Measurements from ENCODE around the gene MCAT. TPM values are rescaled to one million over a fixed set of nuclear protein-coding genes. Genes with fewer than 3 reads are reported as not detected.

Gene MCAT
- total and polyA plus RNA-seq, 4 donors = 6.5 to 12.8 (median 9.9) TPM

DNA sequence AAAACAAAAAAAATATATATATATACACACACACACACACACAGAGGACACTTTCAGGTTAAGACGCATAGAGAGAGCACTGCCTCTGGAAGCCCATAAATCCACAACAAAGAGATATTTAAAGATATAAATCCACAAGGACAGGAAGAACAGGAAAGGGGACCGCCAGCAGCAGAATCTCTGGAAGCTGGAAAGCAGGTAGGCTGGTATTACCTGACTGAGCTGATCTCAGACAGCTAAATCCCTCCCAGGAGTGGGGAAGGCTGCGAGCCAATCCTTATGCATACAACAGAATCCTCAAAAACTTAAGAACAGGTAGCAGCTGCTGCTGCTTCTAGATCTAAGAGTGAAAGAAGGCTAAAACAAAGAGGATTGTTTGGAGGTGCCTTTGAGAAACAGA lies 1.8 kb upstream of the MCAT start:
- intact Hi-C loops (cut with DNase I) = no loop called here
- no peaks in the 10 kb centered on the region for H3K4me1 ChIP-seq (ENCODE audit: control insufficient read depth in 1 of 2, insufficient read depth in 2 of 2, low read length in 2 of 2)
- H3K27ac ChIP-seq (ENCODE audit: low read depth in 1 of 2, low read length in 2 of 2) = no peak overlapping the region
- no peaks in the 10 kb centered on the region for H3K27me3 ChIP-seq (ENCODE audit: control insufficient read depth in 1 of 2, insufficient read depth in 2 of 2, low read length in 1 of 2)
- ATAC-seq (ENCODE audit: low FRiP score) (no peak), DNase-seq (no peak)
- H3K36me3 ChIP-seq (ENCODE audit: control insufficient read depth in 1 of 2, insufficient read depth in 2 of 2, low read length in 1 of 2) = peaks cover 0 to 3% of the 10 kb centered on the region in 2 donors
- no peak overlapping the region for H3K4me3 ChIP-seq (ENCODE audit: low read length in 2 of 2)
- 73 to 82% methylated on average over 3 of the region's 3 CpGs for WGBS, 2 donors
- H3K9me3 ChIP-seq (ENCODE audit: control insufficient read depth, low read length) = no peaks in the 10 kb centered on the region

GRCh38 chr22:43136801-43137200 lies 6.4 kb downstream of the MCAT start:
- DNase-seq (no peak), ATAC-seq (ENCODE audit: low FRiP score) (no peak)
- H3K4me3 ChIP-seq (ENCODE audit: low read length in 2 of 2) = no peak overlapping the region
- no peaks in the 10 kb centered on the region for H3K27me3 ChIP-seq (ENCODE audit: control insufficient read depth in 1 of 2, insufficient read depth in 2 of 2, low read length in 1 of 2)
- H3K9me3 ChIP-seq (ENCODE audit: control insufficient read depth, low read length) = no peaks in the 10 kb centered on the region
- intact Hi-C loops (cut with DNase I) = no loop called here
- H3K36me3 ChIP-seq (ENCODE audit: control insufficient read depth in 1 of 2, insufficient read depth in 2 of 2, low read length in 1 of 2) = peaks cover 0 to 7% of the 10 kb centered on the region in 2 donors
- no peak overlapping the region for H3K27ac ChIP-seq (ENCODE audit: low read depth in 1 of 2, low read length in 2 of 2)
- 75 to 81% methylated on average over 10 of the region's 10 CpGs for WGBS, 2 donors
- no peaks in the 10 kb centered on the region for H3K4me1 ChIP-seq (ENCODE audit: control insufficient read depth in 1 of 2, insufficient read depth in 2 of 2, low read length in 2 of 2)

- no peaks in the 10 kb centered on the region for H3K27me3 ChIP-seq (ENCODE audit: control insufficient read depth in 1 of 2, insufficient read depth in 2 of 2, low read length in 1 of 2)
- peaks cover 0 to 3% of the 10 kb centered on the region in 2 donors for H3K4me1 ChIP-seq (ENCODE audit: control insufficient read depth in 1 of 2, insufficient read depth in 2 of 2, low read length in 2 of 2)
- no peak for DNase-seq
- no peak overlapping the region for H3K27ac ChIP-seq (ENCODE audit: low read depth in 1 of 2, low read length in 2 of 2)
- no peak overlapping the region for H3K4me3 ChIP-seq (ENCODE audit: low read length in 2 of 2)
- WGBS, 2 donors = 43 to 46% methylated on average over 9 of the region's 9 CpGs
- H3K36me3 ChIP-seq (ENCODE audit: control insufficient read depth in 1 of 2, insufficient read depth in 2 of 2, low read length in 1 of 2) = peaks cover 0 to 7% of the 10 kb centered on the region in 2 donors
- ATAC-seq (ENCODE audit: low FRiP score) = no peak
- no peaks in the 10 kb centered on the region for H3K9me3 ChIP-seq (ENCODE audit: control insufficient read depth, low read length)
- intact Hi-C loops (cut with DNase I) = no loop called here
Observed at GRCh38 chr22:43136255-43136654, 6.9 kb downstream of the MCAT start.

- ATAC-seq (ENCODE audit: low FRiP score) (no peak), DNase-seq (no peak)
- Histone ChIP-seq H3K4me3 (ENCODE audit: low read length in 2 of 2) (no peak overlapping the region), H3K36me3 (ENCODE audit: control insufficient read depth in 1 of 2, insufficient read depth in 2 of 2, low read length in 1 of 2) (peaks cover 0 to 7% of the 10 kb centered on the region in 2 donors), H3K4me1 (ENCODE audit: control insufficient read depth in 1 of 2, insufficient read depth in 2 of 2, low read length in 2 of 2) (peaks cover 0 to 3% of the 10 kb centered on the region in 2 donors), H3K27me3 (ENCODE audit: control insufficient read depth in 1 of 2, insufficient read depth in 2 of 2, low read length in 1 of 2) (no peaks in the 10 kb centered on the region), H3K9me3 (ENCODE audit: control insufficient read depth, low read length) (no peaks in the 10 kb centered on the region), H3K27ac (ENCODE audit: low read depth in 1 of 2, low read length in 2 of 2) (no peak overlapping the region)
- WGBS, 2 donors = 87 to 88% methylated on average over 5 of the region's 5 CpGs
- intact Hi-C loops (cut with DNase I) = no loop called here
Observed at GRCh38 chr22:43135565-43135964, 7.6 kb downstream of the MCAT start.

DNA sequence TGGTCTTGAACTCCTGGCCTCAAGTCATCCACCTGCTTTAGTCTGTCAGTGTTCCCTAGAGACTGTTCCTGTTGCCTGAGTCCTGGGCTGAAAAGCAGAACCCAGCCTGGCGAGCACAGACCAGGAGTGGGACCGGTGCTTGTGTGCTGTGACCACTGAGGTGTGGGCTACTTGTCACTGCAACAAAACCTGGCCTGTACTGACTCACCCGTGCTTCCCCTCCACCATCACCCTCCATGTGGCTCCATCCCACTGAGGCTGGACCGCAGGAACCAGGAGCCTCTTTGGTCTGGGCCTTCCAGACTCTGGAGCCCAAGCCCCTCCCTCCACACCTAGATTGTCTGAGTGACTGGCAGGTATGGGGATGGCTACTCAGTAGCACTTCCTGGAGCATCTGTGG lies 8.6 kb downstream of the MCAT start:
- no peak overlapping the region for H3K4me3 ChIP-seq (ENCODE audit: low read length in 2 of 2)
- intact Hi-C loops (cut with DNase I) = no loop called here
- H3K36me3 ChIP-seq (ENCODE audit: control insufficient read depth in 1 of 2, insufficient read depth in 2 of 2, low read length in 1 of 2) = peaks cover 0 to 3% of the 10 kb centered on the region in 2 donors
- H3K27ac ChIP-seq (ENCODE audit: low read depth in 1 of 2, low read length in 2 of 2) = no peak overlapping the region
- no peaks in the 10 kb centered on the region for H3K9me3 ChIP-seq (ENCODE audit: control insufficient read depth, low read length)
- no peaks in the 10 kb centered on the region for H3K27me3 ChIP-seq (ENCODE audit: control insufficient read depth in 1 of 2, insufficient read depth in 2 of 2, low read length in 1 of 2)
- ATAC-seq (ENCODE audit: low FRiP score) (no peak), DNase-seq (no peak)
- 98 to 99% methylated on average over 4 of the region's 4 CpGs for WGBS, 2 donors
- H3K4me1 ChIP-seq (ENCODE audit: control insufficient read depth in 1 of 2, insufficient read depth in 2 of 2, low read length in 2 of 2) = peaks cover 0 to 3% of the 10 kb centered on the region in 2 donors

- H3K27ac ChIP-seq (ENCODE audit: low read depth in 1 of 2, low read length in 2 of 2) = no peak overlapping the region
- DNase-seq = no peak
- H3K36me3 ChIP-seq (ENCODE audit: control insufficient read depth in 1 of 2, insufficient read depth in 2 of 2, low read length in 1 of 2) = peaks cover 0 to 3% of the 10 kb centered on the region in 2 donors
- H3K27me3 ChIP-seq (ENCODE audit: control insufficient read depth in 1 of 2, insufficient read depth in 2 of 2, low read length in 1 of 2) = no peaks in the 10 kb centered on the region
- intact Hi-C loops (cut with DNase I) = no loop called here
- peaks cover 0 to 3% of the 10 kb centered on the region in 2 donors for H3K4me1 ChIP-seq (ENCODE audit: control insufficient read depth in 1 of 2, insufficient read depth in 2 of 2, low read length in 2 of 2)
- ATAC-seq (ENCODE audit: low FRiP score) = no peak
- H3K9me3 ChIP-seq (ENCODE audit: control insufficient read depth, low read length) = no peaks in the 10 kb centered on the region
- H3K4me3 ChIP-seq (ENCODE audit: low read length in 2 of 2) = no peak overlapping the region
- 90% methylated on average over 9 of the region's 9 CpGs for WGBS, 2 donors
Observed at GRCh38 chr22:43133401-43133800, 9.8 kb downstream of the MCAT start.

- intact Hi-C loops (cut with DNase I) = no loop called here
- Histone ChIP-seq H3K36me3 (ENCODE audit: control insufficient read depth in 1 of 2, insufficient read depth in 2 of 2, low read length in 1 of 2) (peaks cover 0 to 3% of the 10 kb centered on the region in 2 donors), H3K9me3 (ENCODE audit: control insufficient read depth, low read length) (no peaks in the 10 kb centered on the region), H3K27ac (ENCODE audit: low read depth in 1 of 2, low read length in 2 of 2) (peak overlapping the region in 1 of 2 donors; percentile 85), H3K4me3 (ENCODE audit: low read length in 2 of 2) (no peak overlapping the region), H3K27me3 (ENCODE audit: control insufficient read depth in 1 of 2, insufficient read depth in 2 of 2, low read length in 1 of 2) (no peaks in the 10 kb centered on the region), H3K4me1 (ENCODE audit: control insufficient read depth in 1 of 2, insufficient read depth in 2 of 2, low read length in 2 of 2) (peaks cover 0 to 3% of the 10 kb centered on the region in 2 donors)
- WGBS, 2 donors = 25 to 32% methylated on average over 17 of the region's 17 CpGs
- peak; percentile 79 for ATAC-seq (ENCODE audit: low FRiP score)
- DNase-seq = peak in 1 of 2 donors; percentile 72
Observed at GRCh38 chr22:43131773-43132501, 11.3 kb downstream of the MCAT start.

- H3K36me3 ChIP-seq (ENCODE audit: control insufficient read depth in 1 of 2, insufficient read depth in 2 of 2, low read length in 1 of 2) = no peaks in the 10 kb centered on the region
- H3K4me1 ChIP-seq (ENCODE audit: control insufficient read depth in 1 of 2, insufficient read depth in 2 of 2, low read length in 2 of 2) = peaks cover 0 to 3% of the 10 kb centered on the region in 2 donors
- H3K4me3 ChIP-seq (ENCODE audit: low read length in 2 of 2) = no peak overlapping the region
- intact Hi-C loops (cut with DNase I) = no loop called here
- DNase-seq (no peak), ATAC-seq (ENCODE audit: low FRiP score) (no peak)
- WGBS, 2 donors = 77 to 79% methylated on average over 15 to 16 of the region's 16 CpGs
- no peak overlapping the region for H3K27ac ChIP-seq (ENCODE audit: low read depth in 1 of 2, low read length in 2 of 2)
- no peaks in the 10 kb centered on the region for H3K9me3 ChIP-seq (ENCODE audit: control insufficient read depth, low read length)
- H3K27me3 ChIP-seq (ENCODE audit: control insufficient read depth in 1 of 2, insufficient read depth in 2 of 2, low read length in 1 of 2) = no peaks in the 10 kb centered on the region
Observed at GRCh38 chr22:43129426-43130425, 13.5 kb downstream of the MCAT start.

All from aorta (tissue), 5 donors.